IMR-90 (cell line): ENCODE results near the gene KLHDC1. TPM values are rescaled to one million over a fixed set of nuclear protein-coding genes. Genes with fewer than 3 reads are reported as not detected.

ENCODE experiments used
- ATAC-seq: fragments of 200-7000 bp; cut with Tn5 transposase; 2 replicates; pipeline ENCODE4 v1.9.1; 2020; ENCODE audit warnings: low read depth, mild to moderate bottlenecking, moderate library complexity
- BruUV-seq: library from RNA; stranded (reverse); fragments of 400-500 nt; replicated peaks from 2 replicates; lab custom pipeline; 2021; lab: Mats Ljungman, UMichigan
- CTCF ChIA-PET: fragments of 300-600 bp; formaldehyde crosslinking; extraction: SDS; loops from one replicate; lab custom pipeline; 2021; ENCODE audit warnings: antibody characterized with exemption; lab: Yijun Ruan, JAX
- POLR2A ChIA-PET: fragments of 300-600 bp; sonication (Branson Sonifier 250); formaldehyde crosslinking; loops from one replicate; lab custom pipeline; 2022; ENCODE audit warnings: antibody characterized with exemption; ENCODE audit not compliant: unreplicated experiment; lab: Charles Lee
- DNase-seq: peaks from one replicate; pipeline ENCODE4 v3.0.0; 2013
- H2AFZ ChIP-seq: replicated peaks from 2 replicates; pipeline ENCODE3; 2013; ENCODE audit warnings: low read length, mild to moderate bottlenecking; ENCODE audit not compliant: poor library complexity
- H2AK5ac ChIP-seq: 2 replicates; pipeline ENCODE4 v1.6.1; 2013; ENCODE audit warnings: low read depth, low read length, inconsistent platforms
- H2AK9ac ChIP-seq: replicated peaks from 2 replicates; pipeline ENCODE3; 2013; ENCODE audit warnings: mild to moderate bottlenecking, low read depth, low read length, moderate library complexity; ENCODE audit not compliant: poor library complexity
- H2BK120ac ChIP-seq: 2 replicates; pipeline ENCODE4 v1.6.1; 2013; ENCODE audit warnings: low read depth, low read length, inconsistent platforms
- H2BK15ac ChIP-seq: 3 replicates; pipeline ENCODE4 v1.6.1; 2013; ENCODE audit warnings: low read depth, low read length, inconsistent platforms
- H2BK20ac ChIP-seq: 2 replicates; pipeline ENCODE4 v1.6.1; 2013; ENCODE audit warnings: low read depth, mild to moderate bottlenecking, inconsistent platforms, low read length, moderate library complexity
- H2BK5ac ChIP-seq: 2 replicates; pipeline ENCODE4 v1.6.1; 2013; ENCODE audit warnings: mild to moderate bottlenecking, low read depth, low read length, inconsistent platforms; ENCODE audit not compliant: poor library complexity, severe bottlenecking
- H3K14ac ChIP-seq: replicated peaks from 2 replicates; pipeline ENCODE4 v1.6.1; 2013; ENCODE audit warnings: low read depth, low read length, inconsistent platforms
- H3K18ac ChIP-seq: 2 replicates; pipeline ENCODE4 v1.6.1; 2013; ENCODE audit warnings: low read depth, low read length, control low read depth
- H3K23ac ChIP-seq: 2 replicates; pipeline ENCODE4 v1.6.1; 2013; ENCODE audit warnings: low read depth, low read length, inconsistent platforms
- H3K27ac ChIP-seq: 2 replicates; pipeline ENCODE4 v1.5.1; 2013; ENCODE audit warnings: mild to moderate bottlenecking, control low read depth, low read length; ENCODE audit not compliant: insufficient read depth
- H3K27me3 ChIP-seq: 2 replicates; pipeline ENCODE4 v1.6.1; 2013; ENCODE audit warnings: low read length; ENCODE audit not compliant: control insufficient read depth, insufficient read depth
- H3K36me3 ChIP-seq: 2 replicates; pipeline ENCODE4 v1.6.1; 2013; ENCODE audit warnings: low read length, mixed read lengths; ENCODE audit not compliant: control insufficient read depth, insufficient read depth
- H3K4ac ChIP-seq: 2 replicates; pipeline ENCODE4 v1.6.1; 2013; ENCODE audit warnings: low read depth, low read length, inconsistent platforms
- H3K4me1 ChIP-seq: 2 replicates; pipeline ENCODE4 v1.6.1; 2013; ENCODE audit warnings: low read length, mixed read lengths; ENCODE audit not compliant: control insufficient read depth, insufficient read depth
- H3K4me2 ChIP-seq: 2 replicates; pipeline ENCODE4 v1.6.1; 2013; ENCODE audit warnings: low read depth, mild to moderate bottlenecking, control low read depth, low read length, moderate library complexity
- H3K4me3 ChIP-seq: 2 replicates; pipeline ENCODE4 v1.5.1; 2013; ENCODE audit warnings: low read depth, mild to moderate bottlenecking, control low read depth, low read length, moderate library complexity; ENCODE audit not compliant: insufficient read depth
- H3K56ac ChIP-seq: 2 replicates; pipeline ENCODE4 v1.6.1; 2013; ENCODE audit warnings: low read length, inconsistent platforms; ENCODE audit not compliant: insufficient read depth; ENCODE audit errors: extremely low read depth
- H3K79me1 ChIP-seq, 2 experiments: 2 replicates each; pipeline ENCODE4 v1.6.1; 2013; ENCODE audit warnings: low read length in 2 of 2, inconsistent platforms in 1 of 2, low read depth in 1 of 2
- H3K9ac ChIP-seq: 2 replicates; pipeline ENCODE4 v1.6.1; 2013; ENCODE audit warnings: low read depth, low read length, control low read depth
- H3K9me1 ChIP-seq: 2 replicates; pipeline ENCODE4 v1.6.1; 2013; ENCODE audit warnings: low read length, inconsistent platforms; ENCODE audit not compliant: insufficient read depth
- H3K9me3 ChIP-seq: 2 replicates; pipeline ENCODE4 v1.6.1; 2013; ENCODE audit warnings: low read length; ENCODE audit not compliant: control insufficient read depth, insufficient read depth
- H4K20me1 ChIP-seq: 2 replicates; pipeline ENCODE4 v1.6.1; 2013; ENCODE audit warnings: low read length, inconsistent platforms; ENCODE audit not compliant: insufficient read depth
- H4K5ac ChIP-seq: 2 replicates; pipeline ENCODE4 v1.6.1; 2013; ENCODE audit warnings: mild to moderate bottlenecking, low read depth, low read length, control low read depth
- H4K8ac ChIP-seq, 2 experiments: 2 replicates each; pipeline ENCODE4 v1.6.1; 2013; ENCODE audit warnings: low read depth in 2 of 2, low read length in 2 of 2, control low read depth in 1 of 2, inconsistent platforms in 1 of 2
- H4K91ac ChIP-seq: 2 replicates; pipeline ENCODE4 v1.6.1; 2013; ENCODE audit warnings: low read depth, low read length, inconsistent platforms; ENCODE audit not compliant: insufficient read depth
- BHLHE40 ChIP-seq: fragments of 150-350 bp; IDR thresholded peaks from 2 replicates; pipeline ENCODE4 v1.6.1; 2016; ENCODE audit warnings: mild to moderate bottlenecking, low read depth, low read length
- CEBPB ChIP-seq: IDR thresholded peaks from 2 replicates; pipeline ENCODE4 v1.6.1; 2012; ENCODE audit warnings: low read depth, low read length, improper control_type of control experiment
- ELK1 ChIP-seq: fragments of 150-350 bp; IDR thresholded peaks from 2 replicates; pipeline ENCODE4 v1.6.1; 2016; ENCODE audit warnings: low read depth, mild to moderate bottlenecking, low read length, moderate library complexity, borderline replicate concordance
- MAFK ChIP-seq: IDR thresholded peaks from 2 replicates; pipeline ENCODE4 v1.6.1; 2012; ENCODE audit warnings: low read depth, low read length, improper control_type of control experiment
- MAZ ChIP-seq: IDR thresholded peaks from 2 replicates; pipeline ENCODE4 v1.6.1; 2012; ENCODE audit warnings: low read depth, mild to moderate bottlenecking, low read length, improper control_type of control experiment, moderate library complexity, borderline replicate concordance
- RAD21 ChIP-seq: IDR thresholded peaks from 2 replicates; pipeline ENCODE4 v1.6.1; 2012; ENCODE audit warnings: low read length, improper control_type of control experiment
- RCOR1 ChIP-seq: IDR thresholded peaks from 2 replicates; pipeline ENCODE4 v1.6.1; 2012; ENCODE audit warnings: mild to moderate bottlenecking, low read length, improper control_type of control experiment; ENCODE audit not compliant: insufficient replicate concordance
- RFX5 ChIP-seq: IDR thresholded peaks from 2 replicates; pipeline ENCODE4 v1.8.0; 2012; ENCODE audit warnings: low read depth, mild to moderate bottlenecking, low read length, moderate library complexity
- SMC3 ChIP-seq: fragments of 150-350 bp; IDR thresholded peaks from 2 replicates; pipeline ENCODE4 v1.6.1; 2016; ENCODE audit warnings: low read depth, mild to moderate bottlenecking, antibody characterized with exemption, low read length, moderate library complexity
- WGBS, 2 experiments: methylation state at CpG; one replicate each; pipeline versions ENCODE4 v1.1.5 to v1.1.7; 2013; ENCODE audit warnings: missing lambda C conversion rate in 2 of 2; ENCODE audit not compliant: insufficient read length in 1 of 2; ENCODE audit errors: extremely low coverage in 2 of 2; 5-methylcytosine and 5-hydroxymethylcytosine counted together
- dilution Hi-C: fragments of 300-500 bp; cut with HindIII; formaldehyde crosslinking; loops from one replicate; pipeline ENCODE4 v1.14.3; 2018; ENCODE audit warnings: low sequenced_read_pairs; ENCODE audit not compliant: unreplicated experiment
- in situ Hi-C: fragments of 300-500 bp; cut with MboI; formaldehyde crosslinking; loops from 3 replicates; pipeline ENCODE4 v1.14.3; 2019; ENCODE audit warnings: low sequenced_read_pairs, inconsistent platforms, mixed read lengths
- intact Hi-C: fragments of 100-400 bp; cut with micrococcal nuclease; formaldehyde crosslinking; loops from 2 replicates; pipeline ENCODE4 v1.10.0; 2022
- polyA plus RNA-seq, 3 experiments: library from polyadenylated mRNA; depleted of rRNA; stranded (reverse); fragments of >200 nt; gene quantifications; 2 replicates each; pipeline ENCODE4 v1.2.3, GENCODE V29; 2012; ENCODE audit warnings: low replicate concordance in 1 of 3
- total RNA-seq: library from RNA; depleted of rRNA; stranded (reverse); fragments of >200 nt; gene quantifications from 2 replicates; pipeline ENCODE4 v1.2.3, GENCODE V29; 2012
- TF ChIP-seq, protein P1 (sequence below): conservative IDR thresholded peaks from 2 replicates; pipeline ENCODE4 v1.5.1; 2012; ENCODE audit warnings: mild to moderate bottlenecking, low read depth, low read length, improper control_type of control experiment

Gene KLHDC1
- total and polyA plus RNA-seq, 2 of the 4 experiments (the other 2 are of a cell fraction): 0.51 to 0.90 TPM

- POLR2A ChIA-PET: no interaction called here
- no peak overlapping the region for H3K18ac ChIP-seq
- peaks cover 9% of the 10 kb centered on the region for H3K4me1 ChIP-seq
- intact Hi-C loops: no loop called here
- H3K23ac ChIP-seq: peak overlapping the region; percentile 79; the same call in 1 of the 2 replicates
- no TSS peak for BruUV-seq
- no peaks in the 10 kb centered on the region for H3K27me3 ChIP-seq
- peaks cover 2% of the 10 kb centered on the region; the same call in 1 of the 2 replicates for H3K36me3 ChIP-seq
- peak overlapping the region; percentile 9; the same call in 1 of the 2 replicates for H3K9ac ChIP-seq
- TF ChIP-seq MAZ: no peak
- no peak for TF ChIP-seq SMC3
- no peak for TF ChIP-seq ELK1
- TF ChIP-seq, protein P1, sequence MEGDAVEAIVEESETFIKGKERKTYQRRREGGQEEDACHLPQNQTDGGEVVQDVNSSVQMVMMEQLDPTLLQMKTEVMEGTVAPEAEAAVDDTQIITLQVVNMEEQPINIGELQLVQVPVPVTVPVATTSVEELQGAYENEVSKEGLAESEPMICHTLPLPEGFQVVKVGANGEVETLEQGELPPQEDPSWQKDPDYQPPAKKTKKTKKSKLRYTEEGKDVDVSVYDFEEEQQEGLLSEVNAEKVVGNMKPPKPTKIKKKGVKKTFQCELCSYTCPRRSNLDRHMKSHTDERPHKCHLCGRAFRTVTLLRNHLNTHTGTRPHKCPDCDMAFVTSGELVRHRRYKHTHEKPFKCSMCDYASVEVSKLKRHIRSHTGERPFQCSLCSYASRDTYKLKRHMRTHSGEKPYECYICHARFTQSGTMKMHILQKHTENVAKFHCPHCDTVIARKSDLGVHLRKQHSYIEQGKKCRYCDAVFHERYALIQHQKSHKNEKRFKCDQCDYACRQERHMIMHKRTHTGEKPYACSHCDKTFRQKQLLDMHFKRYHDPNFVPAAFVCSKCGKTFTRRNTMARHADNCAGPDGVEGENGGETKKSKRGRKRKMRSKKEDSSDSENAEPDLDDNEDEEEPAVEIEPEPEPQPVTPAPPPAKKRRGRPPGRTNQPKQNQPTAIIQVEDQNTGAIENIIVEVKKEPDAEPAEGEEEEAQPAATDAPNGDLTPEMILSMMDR: no peak
- no peak for TF ChIP-seq CEBPB
- TF ChIP-seq RFX5: no peak
- no peak for TF ChIP-seq MAFK
- no peak for TF ChIP-seq BHLHE40
- TF ChIP-seq RCOR1: no peak
- no peak for TF ChIP-seq RAD21
- no peak overlapping the region for H4K8ac ChIP-seq
- peaks cover 5% of the 10 kb centered on the region for H3K9me1 ChIP-seq
- H2BK15ac ChIP-seq: no peak overlapping the region
- H3K56ac ChIP-seq: no peak overlapping the region
- peaks cover 17 to 30% of the 10 kb centered on the region in 2 experiments for H3K79me1 ChIP-seq
- in situ Hi-C loops: loop anchor here (25.0 kb wide), 1 partner anchor 308 kb away; no protein-coding TSS in a partner anchor
- H3K4me3 ChIP-seq: no peak overlapping the region
- no peak overlapping the region for H2AK9ac ChIP-seq
- no peak overlapping the region for H3K14ac ChIP-seq
- ATAC-seq: no peak
- no CpG with 5 or more reads among the region's 4 CpGs for WGBS, 2 experiments
- CTCF ChIA-PET: interaction anchor here (0.6 kb wide), 2 partner anchors 11 to 496 kb away, joined by 3 to 4 read pairs; no protein-coding TSS in a partner anchor
- no peak overlapping the region for H3K27ac ChIP-seq
- H2BK5ac ChIP-seq: no peak overlapping the region
- no peak overlapping the region for H2AK5ac ChIP-seq
- H4K91ac ChIP-seq: no peak overlapping the region
- no peak overlapping the region for H3K4ac ChIP-seq
- H2AFZ ChIP-seq: no peak overlapping the region
- peak overlapping the region; percentile 83 for H3K4me2 ChIP-seq
- peaks cover 11% of the 10 kb centered on the region for H4K20me1 ChIP-seq
- no peak overlapping the region for H2BK120ac ChIP-seq
- DNase-seq: peak; percentile 5
- no peaks in the 10 kb centered on the region for H3K9me3 ChIP-seq
- dilution Hi-C loops: no loop called here
- no peak overlapping the region for H4K5ac ChIP-seq
- H2BK20ac ChIP-seq: no peak overlapping the region
Observed at GRCh38 chr14:49770212-49770817, 77.4 kb downstream of the KLHDC1 start.
